ENCODE measurements around the gene CTBP2.

CTBP2 gene

DNA sequence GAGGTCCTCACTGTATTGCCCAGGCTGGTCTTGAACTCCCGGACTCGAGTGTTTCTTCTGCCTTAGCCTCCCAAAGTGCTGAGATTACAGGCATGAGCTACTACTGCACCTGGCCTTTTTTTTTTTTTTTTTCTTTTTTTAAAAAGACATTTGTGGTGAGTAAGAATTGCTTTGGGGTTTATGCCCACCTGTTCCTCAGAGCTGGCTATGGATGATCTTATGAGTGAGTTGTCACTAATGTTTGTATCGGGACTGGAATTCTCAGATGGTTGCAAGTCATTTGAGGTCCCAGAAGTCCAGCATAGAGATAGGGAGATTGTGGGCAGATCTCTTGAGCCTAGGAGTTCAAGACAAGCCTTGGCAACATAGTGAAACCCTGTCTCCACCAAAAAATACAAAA is 183.2 kb downstream of the CTBP2 start:
- DNase-seq (ENCODE audit: low read depth in 2 of 2), result no peak

DNA sequence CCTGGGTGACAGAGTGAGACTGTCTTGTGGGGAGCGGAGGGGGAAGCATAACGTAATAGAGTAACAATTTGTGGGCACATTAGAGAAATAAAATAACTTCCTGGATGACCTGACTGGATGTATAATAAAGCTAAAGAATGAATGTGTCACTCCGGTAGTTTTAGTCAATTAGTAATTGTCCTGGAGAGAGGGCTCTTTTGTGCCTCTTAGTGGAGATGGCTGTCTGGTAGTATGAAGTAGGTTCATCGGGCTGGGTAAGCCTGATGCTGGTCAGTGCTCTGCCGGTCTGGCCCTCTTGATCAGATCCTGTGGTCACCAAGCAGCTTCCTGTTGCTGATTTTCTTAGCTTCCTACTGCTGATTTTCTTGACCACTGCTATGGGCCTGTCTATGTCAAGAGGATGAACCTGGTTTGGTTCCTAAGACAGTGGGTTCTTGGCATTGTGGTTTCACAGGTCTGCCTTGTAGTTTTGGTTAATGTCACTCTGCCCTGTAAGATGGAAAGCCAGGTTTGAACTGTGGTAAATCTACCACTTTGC is 184.3 kb downstream of the CTBP2 start:
- DNase-seq (ENCODE audit: low read depth in 2 of 2), result no peak

DNA sequence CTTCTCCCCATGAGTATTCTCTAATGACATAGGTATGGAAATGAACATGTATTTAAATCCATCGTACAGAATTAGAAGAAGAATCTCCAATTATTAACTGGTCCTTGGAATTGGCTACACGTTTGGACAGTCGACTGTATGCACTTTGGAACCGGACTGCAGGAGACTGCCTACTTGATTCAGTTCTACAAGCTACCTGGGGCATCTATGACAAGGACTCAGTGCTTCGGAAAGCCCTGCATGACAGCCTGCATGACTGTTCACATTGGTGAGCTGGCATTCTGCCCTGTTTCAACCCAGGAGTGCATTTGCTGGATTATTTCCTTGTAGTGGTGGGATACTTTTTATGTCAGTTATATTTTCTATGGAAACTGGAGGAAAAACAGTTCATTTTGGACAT is 186.2 kb downstream of the CTBP2 start:
- DNase-seq (ENCODE audit: low read depth in 2 of 2), result no peak

DNA sequence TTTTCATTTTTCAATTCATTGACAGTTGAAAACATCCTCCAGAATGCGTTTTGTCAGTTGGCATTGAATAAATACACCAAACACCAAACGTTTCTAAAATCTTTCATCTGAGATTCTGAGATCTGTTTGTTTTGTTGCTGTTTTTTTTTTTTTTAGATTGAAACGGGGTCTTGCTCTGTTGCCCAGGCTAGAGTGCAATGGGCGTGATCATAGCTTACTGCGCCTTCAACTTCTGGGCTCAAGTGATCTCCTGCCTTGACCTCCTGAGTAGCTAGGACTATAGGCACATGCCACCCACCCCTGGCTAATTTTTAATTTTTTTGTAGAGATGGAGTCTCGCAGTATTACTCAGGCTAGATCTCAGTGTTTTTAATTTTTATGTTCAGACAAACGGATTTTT is 187.7 kb downstream of the CTBP2 start:
- no peak for DNase-seq (ENCODE audit: low read depth in 2 of 2)

DNA sequence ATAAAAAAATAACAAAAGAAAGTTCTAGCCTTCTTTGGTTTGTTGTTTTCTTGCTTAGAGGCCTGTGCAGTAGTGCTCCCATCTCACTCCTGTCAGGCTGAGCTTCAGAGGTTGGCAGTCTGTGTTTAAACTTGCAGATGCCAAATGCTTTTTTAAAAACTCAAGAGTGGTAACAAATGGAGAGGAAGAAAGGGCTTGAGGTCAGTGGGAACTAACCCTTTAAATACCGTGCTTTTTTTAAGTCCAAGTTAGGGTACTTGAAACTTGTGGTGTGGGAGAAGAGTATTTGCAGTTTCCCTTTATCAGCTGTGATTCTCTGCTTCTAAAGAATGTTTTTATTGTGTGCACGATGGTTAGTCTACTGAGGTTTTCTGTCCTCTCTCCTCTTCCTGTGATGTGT is 189.1 kb downstream of the CTBP2 start:
- DNase-seq (ENCODE audit: low read depth in 2 of 2), result no peak

DNA sequence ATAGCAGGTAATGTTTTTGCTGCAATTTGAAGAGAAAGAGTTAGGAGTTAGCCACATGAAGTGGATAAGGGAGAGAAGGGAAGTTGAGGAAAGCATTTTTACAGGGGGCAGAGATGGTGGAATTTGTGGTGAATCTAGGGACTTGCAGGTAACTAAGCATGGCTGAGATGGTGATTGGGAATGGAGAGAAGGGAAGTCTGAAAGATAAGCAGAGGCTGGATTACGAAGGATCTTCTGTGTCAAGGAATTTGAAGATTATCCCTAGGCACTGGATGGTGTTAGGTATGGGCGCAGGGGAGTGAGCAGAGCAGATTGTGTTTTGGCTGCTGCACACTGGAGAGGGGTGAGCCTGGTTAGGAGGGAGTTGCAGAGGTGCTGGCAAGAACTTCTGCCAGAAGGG is 193.1 kb downstream of the CTBP2 start:
- no peak for DNase-seq (ENCODE audit: low read depth in 2 of 2)

DNA sequence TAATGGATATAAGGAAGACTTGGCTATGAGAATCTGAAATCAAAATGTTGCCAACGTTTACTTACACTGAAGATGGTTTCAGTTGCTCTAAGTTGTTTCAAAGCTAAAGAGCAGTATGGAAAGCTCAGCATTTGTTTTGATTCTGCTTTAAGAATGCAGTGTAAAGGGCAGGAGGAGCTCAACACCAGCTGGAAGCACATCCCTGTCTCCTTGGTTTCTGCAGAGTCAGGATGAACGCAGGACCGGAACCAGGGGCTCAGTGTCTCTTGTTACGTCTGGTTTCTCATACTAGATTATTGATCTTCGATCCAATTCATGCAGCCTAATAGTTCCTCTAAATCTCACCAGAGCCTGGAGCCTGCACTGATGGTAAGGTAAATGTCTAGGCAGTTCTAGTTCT is 194.4 kb downstream of the CTBP2 start:
- DNase-seq (ENCODE audit: low read depth in 2 of 2), result no peak

DNA sequence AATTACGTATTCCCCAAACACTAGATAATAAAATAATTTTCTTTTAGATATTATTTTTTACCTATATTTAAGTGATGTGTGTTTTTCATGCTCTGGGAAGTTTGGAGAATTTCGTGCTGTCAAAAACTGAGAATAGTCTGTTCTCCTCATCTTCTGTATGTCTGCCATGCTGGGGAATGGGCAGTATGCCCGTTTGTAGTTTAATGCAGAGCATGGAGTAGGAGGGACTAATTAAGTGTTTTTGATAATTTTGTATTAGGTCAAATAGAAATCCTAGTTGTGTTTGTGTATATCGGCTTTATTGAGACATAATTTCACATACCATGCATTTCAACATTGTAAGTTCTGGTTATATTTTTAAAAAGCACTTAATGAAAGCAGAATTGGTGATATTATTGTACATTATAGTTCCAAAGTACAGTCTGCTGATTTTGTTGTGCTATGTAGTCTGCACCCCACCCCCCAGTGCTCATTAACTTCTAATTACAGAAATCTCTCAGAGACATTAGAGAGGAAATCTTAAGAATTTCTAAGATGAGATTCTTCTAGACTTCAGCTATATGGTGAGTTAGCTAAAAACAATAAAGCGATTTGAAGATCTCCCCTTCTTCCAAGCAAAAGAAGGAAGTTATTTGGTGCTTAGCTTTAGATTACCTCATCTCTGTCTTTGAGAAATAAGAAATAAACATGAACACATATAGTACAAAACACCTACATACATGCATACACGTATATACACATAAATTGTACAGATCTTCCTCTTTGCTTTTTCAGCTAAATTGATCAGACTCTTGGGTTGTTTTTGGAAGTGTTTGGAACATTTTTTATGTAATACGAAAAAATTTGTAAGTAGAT is 196.3 kb downstream of the CTBP2 start:
- no peak for DNase-seq (ENCODE audit: low read depth in 2 of 2)

DNA sequence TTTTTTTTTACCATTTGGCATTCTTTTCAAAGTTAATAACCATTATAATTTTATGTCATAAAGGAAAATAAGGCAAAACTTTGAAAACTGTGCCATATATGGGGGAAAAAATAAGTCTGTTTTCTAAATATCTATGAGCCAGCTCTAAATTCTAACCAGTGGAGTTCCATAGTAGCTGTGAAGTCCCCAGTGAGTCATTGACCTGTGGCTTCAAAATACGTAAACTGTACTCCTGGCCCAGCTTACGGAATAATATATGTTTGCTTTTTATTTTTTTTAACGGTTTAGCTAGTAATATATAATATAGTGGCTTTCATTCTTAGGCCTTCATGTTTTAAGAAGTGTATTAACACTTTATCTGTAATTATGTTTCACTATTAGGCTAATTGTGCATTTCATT is 197.9 kb downstream of the CTBP2 start:
- DNase-seq (ENCODE audit: low read depth in 2 of 2), result no peak

DNA sequence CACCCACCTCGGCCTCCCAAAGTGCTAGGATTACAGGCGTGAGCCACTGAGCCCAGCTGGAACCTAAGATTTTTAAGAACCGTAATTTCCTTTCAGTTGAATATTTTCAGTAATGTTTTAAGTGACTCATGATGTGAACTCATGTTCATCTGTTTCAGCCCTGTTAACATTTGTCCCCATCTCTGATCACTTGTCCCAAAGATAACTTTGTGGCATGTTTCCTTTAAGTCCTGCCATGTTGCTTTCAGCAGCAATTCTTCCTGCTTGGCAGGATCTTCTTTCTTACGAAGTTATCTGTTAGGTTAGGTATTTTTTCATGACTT is 199.2 kb downstream of the CTBP2 start:
- DNase-seq (ENCODE audit: low read depth in 2 of 2), result no peak

DNA sequence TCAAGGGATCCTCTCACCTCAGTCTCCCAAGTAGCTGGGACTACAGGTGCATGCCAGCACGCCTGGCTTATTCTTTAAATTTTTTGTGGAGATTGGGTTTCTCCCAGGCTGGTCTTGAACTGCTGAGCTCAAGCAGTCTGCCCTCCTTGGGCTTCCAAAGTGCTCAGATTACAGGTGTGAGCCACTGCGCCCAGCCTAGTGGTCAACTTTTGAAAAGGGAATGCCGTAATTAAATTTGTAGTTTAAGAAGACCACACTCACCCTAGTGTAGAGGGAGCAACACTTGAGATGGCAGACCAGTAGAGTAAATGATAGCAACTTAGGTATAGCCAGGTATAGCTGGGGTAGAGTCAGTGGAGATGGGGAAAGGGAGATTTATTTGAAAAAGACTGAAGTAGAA is 200.8 kb downstream of the CTBP2 start:
- DNase-seq (ENCODE audit: low read depth in 2 of 2), result no peak

DNA sequence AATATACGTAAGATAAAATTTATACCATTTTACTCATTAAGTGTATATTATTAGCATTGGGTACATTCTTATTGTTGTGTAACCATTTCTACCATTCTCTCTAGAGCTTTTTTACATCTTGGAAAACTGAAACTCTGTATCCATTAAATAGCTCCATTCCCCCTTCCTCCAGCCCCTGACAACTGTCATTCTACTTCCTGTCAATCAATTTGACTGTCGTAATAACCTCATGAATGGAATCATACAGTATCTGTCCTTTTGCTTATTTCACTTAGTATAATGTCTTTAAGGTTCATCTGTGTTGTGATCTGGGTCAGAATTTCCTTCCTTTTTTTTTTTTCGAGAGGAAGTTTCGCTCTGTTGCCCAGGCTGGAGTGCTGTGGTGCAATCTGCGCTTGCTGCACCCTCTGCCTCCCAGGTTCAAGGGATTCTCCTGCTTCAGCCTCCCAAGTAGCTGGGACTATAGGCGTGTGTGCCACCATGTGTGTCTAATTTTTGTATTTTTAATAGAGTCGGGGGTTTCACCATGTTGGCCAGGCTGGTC is 202.9 kb downstream of the CTBP2 start:
- DNase-seq (ENCODE audit: low read depth in 2 of 2), result no peak

DNA sequence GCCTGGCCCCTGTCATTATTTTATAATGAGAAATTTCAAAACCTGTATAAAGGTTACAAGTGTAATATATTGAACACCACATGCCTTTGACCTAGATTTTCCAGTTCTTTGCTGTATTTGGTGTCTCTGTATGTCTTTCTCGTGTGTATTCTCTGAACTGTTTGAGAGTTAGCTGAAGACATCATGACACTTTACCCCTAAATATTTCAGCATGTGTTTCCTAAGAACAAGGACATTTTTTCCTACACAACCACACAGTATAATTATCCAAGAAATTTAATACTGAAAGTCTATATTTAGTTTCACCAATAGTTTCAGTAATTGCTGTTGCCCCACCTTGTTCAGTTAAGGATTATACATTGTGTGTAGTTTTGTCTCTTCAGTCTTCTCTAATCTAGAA is 203.6 kb downstream of the CTBP2 start:
- no peak for DNase-seq (ENCODE audit: low read depth in 2 of 2)

DNA sequence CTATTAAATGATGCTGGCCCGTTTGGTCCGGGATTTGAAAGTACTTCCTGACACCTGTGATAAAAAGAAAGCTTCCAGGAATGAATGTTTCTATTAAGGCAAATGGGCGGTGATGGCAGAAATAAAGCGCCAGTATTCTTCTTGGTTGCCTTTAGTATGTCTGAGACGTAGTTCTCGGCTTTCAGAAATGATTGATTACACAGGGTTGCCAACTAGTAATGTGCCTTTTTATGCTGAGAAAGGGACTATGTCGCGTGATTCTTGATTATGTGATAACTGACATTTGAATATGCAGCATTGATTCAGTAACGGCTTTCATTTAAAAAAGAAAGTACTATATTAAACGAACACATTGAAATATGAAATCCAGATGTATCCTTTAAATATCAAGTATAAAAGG is 204.5 kb downstream of the CTBP2 start:
- no peak for DNase-seq (ENCODE audit: low read depth in 2 of 2)

DNA sequence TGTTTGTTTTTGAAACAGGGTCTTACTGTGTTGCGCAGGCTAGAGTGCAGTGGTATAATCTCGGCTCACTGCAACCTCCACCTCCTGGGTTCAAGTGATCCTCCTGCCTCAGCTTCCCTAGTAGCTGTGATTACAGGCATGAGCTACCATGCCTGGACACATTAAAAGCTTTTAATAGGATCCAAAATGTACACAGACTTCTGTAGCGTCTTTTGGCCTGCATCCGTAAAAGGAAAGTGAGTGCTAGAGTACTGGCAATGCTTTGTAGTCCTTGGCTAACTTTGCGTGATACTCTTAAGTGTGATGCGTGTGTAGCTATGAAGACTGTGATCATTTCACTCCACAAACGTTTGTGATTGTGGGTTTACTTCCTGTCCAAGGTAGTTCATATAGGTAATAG is 205.1 kb downstream of the CTBP2 start:
- no peak for DNase-seq (ENCODE audit: low read depth in 2 of 2)

DNA sequence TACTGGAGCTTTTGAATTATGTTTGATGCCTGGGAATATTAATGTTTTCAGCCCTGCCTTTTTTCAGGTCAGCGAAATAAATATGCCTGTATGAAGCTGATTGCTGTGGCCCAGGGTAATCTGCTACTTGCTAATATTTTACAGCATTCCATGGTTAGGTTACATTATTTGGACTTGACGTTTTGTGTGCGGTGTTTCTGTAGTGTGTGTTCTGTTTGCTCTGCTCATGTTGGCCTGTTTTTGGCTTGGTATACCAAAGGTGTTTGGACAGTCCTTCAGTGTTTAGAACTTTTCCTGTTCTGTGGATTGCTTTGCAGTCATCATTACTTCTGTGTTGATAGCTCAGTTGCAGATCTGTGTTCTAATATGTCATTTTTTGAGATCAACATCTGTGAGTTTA is 206.9 kb downstream of the CTBP2 start:
- no peak for DNase-seq (ENCODE audit: low read depth in 2 of 2)

DNA sequence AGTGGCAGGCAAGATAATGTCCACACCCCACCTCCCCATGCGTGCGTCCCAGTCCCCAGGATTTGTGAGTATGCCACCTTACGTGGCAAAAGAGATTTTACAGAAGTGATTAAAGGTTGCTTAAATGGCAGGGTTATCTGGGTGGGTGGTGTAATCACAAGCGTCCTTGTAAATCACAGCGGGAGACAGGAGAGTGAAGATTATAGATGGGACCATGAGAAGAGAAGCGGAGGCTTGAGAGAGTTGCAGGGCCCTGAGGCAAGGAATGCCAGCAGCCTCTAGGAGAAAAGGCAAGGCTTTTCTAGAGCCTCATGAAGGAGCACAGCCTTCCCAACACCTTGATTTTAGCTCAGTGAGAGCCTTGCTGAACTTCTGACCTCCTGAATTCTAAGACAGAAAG is 208.2 kb downstream of the CTBP2 start:
- DNase-seq (ENCODE audit: low read depth in 2 of 2), result no peak

DNA sequence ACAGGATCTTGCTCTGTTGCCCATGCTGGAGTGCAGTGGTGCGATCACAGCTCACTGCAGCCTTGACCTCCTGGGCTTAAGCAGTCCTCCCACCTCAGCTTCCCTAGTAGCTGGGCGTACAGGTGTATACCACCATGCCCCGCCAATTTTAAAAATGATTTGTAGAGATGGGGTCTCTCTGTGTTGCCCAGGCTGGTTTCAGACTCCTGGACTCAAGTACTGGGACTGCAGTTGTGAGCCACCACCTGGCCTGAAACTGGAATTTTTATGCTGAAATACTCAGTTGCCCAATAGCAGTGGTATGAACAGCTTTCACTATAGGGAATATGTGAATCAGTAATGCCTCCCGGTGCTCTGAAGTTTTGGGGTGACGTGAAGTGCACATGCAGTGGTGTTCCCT is 210.8 kb downstream of the CTBP2 start:
- DNase-seq (ENCODE audit: low read depth in 2 of 2), result no peak

DNA sequence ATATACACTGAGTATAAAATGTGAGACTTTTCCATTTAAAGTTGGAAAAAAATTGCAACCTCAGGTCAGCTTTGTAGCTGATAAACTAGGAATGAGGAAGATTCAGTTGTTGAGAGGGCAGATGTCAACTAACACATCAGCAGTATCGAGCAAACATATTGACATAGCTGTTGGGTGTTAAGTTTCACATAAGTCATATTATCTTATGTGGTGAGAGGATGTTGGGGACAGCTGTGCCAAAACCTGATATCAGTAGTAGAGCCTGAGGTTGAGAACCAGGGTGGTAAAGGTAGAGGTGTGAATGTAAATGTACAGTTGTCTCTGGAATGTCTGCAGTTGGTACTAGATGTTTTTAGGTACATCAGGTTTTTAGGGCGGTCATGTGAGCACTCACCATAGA is 213.4 kb downstream of the CTBP2 start:
- no peak for DNase-seq (ENCODE audit: low read depth in 2 of 2)

DNA sequence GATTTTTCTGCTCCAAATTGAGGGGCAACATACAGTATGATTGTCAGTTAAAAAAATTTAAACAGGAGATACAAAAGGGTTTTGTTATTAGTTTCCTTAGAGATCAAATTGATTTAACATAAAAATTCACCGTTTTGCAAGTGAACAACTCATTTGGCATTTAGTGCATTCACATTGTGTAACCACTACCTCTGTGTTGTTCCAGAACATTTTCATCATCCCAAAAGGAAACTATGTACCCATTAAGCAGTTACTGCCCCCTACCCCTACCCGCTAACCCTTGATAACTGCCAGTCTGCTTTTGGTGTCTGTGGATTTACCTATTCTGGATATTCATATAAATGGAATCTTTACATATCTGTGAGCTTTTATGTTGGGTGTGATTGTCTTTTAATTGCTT is 215.4 kb downstream of the CTBP2 start:
- no peak for DNase-seq (ENCODE audit: low read depth in 2 of 2)

DNA sequence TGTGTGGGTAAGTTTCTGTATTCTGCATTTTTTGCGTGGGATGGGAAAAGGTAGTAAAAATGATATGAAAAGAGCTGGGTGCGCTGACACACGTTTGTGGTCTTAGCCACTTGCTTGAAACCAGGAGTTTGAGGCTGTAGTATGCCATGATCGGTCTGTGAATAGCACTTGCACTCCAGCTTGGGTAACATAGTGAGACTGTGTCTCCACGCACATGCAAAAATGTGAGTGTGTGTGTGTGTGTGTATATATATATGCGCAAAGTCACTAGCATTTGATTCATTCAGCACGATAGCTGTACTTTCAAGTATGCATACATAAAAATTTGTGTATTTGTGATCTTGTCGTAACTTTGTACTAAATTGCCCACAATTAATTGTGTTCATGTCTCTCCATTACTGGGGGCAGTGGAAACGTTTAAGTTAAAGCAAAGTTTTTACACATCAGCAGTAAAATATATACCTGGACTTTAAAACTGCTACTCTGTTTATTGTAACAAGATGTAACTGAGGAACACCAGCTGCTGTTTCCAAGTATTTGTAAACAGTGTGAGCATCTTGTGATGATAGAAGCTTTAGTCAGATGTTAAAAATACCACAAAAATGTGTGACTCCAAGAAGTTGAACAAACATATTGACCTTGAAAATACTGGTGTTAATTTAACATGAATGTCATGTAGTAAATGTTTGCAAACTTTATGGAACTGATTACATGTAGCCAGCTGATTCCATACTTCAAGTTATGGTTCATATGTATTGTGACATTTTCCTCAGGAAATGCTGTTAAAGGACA is 216.9 kb downstream of the CTBP2 start:
- no peak for DNase-seq (ENCODE audit: low read depth in 2 of 2)

DNA sequence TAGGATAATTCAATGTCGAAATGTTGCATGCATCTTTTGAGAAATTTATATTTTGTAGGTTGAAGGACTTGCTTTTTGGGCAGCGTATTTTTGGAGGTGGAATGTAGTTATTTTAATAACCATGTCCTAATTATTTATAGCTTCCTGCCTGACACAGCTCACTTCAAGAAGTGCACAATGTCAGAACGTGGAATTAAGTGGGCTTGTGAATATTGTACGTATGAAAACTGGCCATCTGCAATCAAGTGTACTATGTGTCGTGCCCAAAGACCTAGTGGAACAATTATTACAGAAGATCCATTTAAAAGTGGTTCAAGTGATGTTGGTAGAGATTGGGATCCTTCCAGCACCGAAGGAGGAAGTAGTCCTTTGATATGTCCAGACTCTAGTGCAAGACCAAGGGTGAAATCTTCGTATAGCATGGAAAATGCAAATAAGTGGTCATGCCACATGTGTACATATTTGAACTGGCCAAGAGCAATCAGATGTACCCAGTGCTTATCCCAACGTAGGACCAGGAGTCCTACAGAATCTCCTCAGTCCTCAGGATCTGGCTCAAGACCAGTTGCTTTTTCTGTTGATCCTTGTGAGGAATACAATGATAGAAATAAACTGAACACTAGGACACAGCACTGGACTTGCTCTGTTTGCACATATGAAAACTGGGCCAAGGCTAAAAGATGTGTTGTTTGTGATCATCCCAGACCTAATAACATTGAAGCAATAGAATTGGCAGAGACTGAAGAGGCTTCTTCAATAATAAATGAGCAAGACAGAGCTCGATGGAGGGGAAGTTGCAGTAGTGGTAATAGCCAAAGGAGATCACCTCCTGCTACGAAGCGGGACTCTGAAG is 217.8 kb downstream of the CTBP2 start:
- no peak for DNase-seq (ENCODE audit: low read depth in 2 of 2)

All from stimulated activated CD8-positive, alpha-beta memory T cell treated with anti-CD3 and anti-CD28 coated beads, Interleukin-7, amount 100 ng/mL, for 1 hour (primary cell).